ENCODE measurements around the gene CTSW.
"Not testable (repeated sequence)": the region's sequence is repeated elsewhere in the genome, so short reads cannot be mapped to it uniquely, and the experiment has no call there.

The CTSW gene

DNA sequence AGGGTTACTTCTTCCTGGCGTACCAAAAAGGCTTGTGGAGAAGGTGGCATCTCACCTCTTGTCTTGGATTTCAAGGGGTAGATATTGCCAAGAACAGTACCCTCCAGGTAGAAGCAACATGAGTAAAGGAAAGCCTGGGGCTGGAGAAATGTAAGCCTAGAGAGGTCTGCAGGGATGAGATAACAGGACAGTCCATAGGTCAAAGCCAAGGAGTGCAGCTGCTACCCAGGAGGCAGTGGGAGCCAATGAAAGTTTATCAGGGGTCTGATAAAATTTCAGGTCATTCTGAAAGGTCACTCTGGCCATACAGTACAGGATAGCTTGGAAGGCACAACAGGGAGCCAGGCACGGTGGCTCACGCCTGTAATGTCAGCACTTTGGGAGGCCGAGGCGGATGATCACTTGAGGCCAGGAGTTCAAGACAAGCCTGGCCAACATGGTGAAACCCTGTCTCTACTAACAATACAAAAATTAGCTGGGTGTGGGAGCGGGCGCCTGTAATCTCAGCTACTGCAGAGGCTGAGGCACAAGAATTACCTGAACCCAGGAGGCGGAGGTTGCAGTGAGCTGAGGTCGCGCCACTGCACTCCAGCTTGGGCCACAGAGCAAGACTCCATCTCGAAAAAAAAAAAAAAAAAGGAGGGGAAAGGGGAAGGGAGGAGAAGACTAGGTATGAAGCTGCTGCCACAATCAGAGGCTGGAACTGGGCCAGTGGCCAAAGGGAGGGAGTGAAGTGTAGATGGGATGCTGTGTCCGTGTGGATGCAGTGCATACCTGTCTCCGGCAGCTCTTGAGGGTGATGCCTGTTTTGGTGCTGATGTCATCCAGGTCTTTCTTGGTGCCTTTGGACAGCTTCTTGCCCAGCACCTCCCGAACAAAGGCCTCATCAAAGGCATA lies 7.4 kb downstream of the CTSW start:
- DNase-seq, result no peak

DNA sequence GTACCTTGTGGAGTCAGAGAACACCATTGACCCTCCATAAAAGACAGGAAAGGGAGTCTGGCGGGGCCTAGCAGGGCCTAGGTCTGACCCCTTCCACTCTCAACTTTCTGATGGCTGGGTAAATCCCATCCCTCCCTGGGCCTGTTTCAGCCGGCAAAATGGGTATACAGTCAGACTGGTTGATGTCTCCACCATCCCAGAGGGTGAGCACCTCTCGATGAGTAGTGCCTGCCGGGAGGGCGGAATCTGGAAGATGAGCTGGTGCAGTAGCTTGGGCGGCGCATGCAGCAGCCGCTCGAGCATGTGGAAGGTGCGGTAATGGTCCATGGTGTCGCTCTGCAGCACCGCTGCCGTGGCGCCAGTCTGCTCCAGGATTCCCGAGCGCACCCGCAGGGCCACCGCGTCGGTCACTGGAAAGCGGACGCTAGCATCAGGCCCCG lies 8.1 kb downstream of the CTSW start:
- no peak for DNase-seq

DNA sequence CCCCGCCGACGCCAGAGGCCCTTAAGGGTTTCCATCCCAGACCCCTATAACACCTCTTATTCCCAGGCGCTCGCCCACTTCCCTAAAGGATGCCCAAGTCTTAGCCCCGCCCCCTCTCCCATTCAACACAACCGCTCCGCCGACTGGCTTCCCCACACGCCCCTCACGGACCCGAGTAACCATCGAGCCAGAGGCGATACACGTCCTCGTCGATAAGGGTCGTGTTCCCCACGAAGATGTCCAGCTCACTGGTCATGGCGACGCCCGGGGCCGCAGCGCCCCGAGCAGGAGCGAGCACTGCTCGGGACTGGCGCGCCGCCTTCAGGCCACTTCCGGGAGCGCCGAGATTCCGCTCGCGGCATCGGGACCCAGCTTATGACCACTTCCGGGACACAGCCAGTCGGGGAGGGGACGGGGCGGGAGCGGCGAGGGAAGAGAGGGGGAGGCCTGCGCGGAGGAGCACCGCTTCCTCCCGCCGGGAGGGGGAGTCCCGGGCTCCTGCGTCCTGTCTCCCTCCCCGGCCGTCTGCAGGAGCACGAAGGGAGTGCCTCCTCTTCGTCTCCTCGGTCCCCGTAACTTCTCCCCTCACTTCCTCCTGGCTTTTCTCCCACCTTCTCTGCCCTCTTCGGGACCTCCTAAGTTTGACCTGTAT lies 8.7 kb downstream of the CTSW start, which contains the start of gene FIBP:
Gene FIBP, minus strand, starts transcription at position 309 of the 652 bp plus-strand sequence. Its CDS starts 53 bp downstream, at position 256.
- peak; percentile 94 for DNase-seq

DNA sequence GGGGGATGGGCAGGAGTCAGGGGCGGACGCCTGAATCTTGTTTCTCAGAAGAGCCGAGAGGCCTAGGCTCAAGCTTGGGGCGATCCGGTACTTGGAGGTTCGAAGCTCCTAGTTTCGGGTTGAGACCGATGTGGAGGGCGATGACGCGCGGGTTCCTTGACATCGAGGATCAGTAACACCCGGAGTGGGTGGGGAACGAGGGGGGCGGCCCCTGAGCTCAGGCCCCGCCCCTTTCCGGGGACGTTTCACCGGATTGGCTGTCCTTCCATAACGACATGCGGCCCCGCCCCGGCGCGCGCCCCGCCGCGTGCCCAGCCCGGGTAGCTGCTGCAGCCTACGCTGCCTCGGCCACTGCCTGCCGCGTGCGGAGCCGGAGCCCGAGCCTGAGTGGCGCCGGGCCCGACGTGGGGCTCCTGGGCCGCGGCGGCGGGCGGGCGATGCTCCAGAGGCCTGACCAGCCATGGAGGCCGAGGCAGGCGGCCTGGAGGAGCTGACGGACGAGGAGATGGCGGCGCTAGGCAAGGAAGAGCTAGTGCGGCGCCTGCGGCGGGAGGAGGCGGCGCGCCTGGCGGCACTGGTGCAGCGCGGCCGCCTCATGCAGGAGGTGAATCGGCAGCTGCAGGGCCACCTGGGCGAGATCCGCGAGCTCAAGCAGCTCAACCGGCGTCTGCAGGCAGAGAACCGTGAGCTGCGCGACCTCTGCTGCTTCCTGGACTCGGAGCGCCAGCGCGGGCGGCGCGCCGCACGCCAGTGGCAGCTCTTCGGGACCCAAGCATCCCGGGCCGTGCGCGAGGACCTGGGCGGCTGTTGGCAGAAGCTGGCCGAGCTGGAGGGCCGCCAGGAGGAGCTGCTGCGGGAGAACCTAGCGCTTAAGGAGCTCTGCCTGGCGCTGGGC lies 10.9 kb downstream of the CTSW start, which contains the start of gene CCDC85B:
Gene CCDC85B, plus strand, starts transcription at position 350 of the 895 bp plus-strand sequence. Its CDS starts 111 bp downstream, at position 461.
- peak; percentile 97 for DNase-seq

DNA sequence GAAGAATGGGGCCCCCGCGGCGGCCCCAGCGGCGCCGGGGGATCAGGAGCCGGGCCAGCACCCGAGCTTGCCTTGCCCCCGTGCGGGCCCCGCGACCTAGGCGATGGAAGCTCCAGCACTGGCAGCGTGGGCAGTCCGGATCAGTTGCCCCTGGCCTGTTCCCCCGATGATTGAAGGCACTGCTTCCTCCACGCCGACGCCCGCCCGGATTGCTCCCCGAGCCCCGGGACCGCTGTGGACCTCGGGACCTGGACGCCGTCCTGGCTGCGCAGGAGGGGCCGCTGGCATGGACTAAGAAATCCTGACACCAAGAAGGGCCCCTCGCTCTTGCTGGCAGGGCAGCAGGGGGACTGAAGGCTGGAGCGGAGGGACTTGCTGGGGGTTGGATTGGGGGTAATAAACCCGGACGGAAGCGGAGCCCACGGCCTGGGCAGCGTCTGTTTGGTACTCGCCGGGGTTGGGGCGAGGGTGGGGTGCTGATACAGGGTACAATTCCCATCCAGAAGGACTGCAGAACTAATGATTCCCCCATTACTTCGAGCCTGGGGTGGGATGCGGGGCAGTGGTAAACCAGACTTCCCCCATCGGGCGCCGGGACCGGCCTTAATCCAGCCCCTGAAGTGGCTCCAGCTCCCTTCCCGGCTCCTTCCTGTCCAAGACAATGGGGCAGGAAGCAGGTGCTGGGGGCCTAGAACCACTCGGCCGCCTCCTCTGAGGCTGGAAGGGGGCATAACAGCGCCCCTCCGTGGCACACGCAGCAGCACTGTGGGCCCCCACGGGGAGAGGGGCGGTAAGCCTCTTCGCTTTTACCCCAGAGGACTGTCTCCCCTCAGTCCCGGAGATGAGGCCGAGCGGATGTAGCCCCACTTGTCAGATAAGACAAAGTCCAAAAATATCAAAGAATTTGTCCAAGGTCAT lies 11.8 kb downstream of the CTSW start:
- DNase-seq, result no peak

DNA sequence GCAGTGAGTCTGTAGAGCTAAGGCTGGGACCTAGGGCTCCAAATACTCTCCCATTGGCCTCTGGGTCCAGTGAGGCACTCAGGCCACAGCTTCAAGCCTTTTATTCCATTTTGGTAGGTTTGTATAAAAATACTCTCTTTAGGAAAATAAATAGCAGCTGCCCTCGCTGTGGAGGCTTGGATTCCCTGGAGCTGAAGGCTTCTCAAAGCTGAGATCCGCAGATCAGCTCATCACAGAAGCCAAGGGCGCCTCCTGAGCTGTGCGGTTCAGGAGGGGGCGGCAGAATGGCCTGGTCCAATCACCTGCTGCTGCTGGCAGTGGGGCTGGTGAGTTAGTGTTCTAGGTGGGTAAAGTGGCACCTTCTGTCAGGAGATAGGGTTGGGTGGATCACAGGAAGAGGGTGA lies 12.5 kb downstream of the CTSW start:
- not testable (repeated sequence) for DNase-seq

DNA sequence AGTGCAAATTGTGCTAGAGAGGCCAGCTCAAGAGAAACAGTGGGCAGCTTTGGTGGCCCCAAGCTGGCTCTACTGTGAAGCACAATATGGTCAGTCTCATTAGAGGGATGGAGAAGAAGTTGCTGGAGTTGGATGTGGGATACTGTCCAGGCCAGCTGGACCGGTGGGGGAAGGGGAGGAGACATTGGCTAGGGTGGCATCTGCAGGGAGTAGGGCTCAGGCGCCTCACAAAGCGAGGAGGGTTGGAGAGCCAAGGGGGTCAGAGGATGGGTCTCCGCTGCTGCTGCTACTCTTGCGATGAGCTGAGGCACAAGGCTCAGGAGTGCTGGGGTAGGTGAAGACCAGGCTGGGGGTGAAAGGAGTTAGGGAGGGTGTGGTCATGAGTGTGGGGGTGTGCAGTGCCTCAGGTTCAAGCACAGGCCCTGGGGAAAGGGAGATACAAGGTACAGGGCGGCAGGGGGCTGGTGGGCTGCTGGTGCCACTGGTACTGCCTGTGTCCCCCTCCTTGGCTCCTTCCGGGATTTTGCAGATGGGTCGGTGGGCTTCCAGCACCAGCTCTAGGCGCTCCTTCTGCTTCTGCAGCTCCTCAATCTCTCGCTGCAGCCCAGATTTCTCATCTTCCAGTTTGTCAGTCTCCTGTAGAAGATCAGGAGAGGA lies 13.2 kb downstream of the CTSW start:
- no peak for DNase-seq

DNA sequence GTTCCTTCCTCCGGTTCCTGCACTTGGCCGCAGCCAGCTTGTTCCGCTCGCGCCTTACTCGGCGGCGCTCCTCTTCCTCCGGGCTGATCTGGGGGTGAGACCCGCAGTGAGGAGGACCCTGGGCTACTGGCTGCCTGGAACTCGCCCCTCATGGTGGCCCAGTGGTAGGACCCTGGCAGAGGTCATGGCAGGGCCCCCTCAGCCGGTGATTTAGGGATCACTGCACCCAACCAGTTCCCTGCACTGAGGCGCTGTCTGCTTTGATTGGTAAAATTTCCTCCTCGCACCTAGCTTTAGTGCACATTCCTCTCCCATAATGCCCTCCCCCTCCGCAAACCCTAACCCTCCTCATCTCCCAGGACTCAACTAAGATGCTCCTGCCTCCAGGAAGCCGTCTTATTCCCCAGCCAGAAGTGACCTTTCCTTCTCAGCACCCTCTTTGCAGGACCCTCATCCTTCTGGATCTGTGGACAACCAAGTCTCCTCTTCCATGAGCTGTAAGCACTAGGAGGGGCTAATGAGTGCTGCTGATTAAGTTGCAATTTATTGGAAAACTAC lies 14.5 kb downstream of the CTSW start:
- DNase-seq, result no peak

DNA sequence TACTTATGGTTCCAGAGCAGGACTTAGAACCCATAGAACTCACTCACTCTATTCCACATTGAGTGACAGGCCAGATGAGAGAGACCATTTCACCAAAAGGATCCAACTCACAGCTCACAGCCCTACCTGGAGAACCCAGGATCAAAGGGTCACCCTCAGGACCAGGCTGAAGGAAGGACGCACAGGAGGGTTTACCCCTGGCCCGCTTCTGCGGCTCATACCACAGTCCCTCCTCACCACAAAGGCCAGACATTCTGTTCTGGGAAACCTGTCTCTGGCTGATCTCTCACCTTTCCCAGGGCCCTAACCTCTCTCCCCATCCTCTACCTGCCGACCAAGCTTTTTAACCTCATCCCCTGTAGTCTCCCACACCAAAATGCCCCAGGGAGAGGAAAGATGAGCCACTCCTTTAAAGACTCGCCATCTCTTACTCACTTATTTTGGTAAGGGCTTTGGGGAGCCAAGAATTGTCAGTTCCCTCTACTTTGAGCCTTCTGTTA lies 15.9 kb downstream of the CTSW start:
- DNase-seq, result no peak

DNA sequence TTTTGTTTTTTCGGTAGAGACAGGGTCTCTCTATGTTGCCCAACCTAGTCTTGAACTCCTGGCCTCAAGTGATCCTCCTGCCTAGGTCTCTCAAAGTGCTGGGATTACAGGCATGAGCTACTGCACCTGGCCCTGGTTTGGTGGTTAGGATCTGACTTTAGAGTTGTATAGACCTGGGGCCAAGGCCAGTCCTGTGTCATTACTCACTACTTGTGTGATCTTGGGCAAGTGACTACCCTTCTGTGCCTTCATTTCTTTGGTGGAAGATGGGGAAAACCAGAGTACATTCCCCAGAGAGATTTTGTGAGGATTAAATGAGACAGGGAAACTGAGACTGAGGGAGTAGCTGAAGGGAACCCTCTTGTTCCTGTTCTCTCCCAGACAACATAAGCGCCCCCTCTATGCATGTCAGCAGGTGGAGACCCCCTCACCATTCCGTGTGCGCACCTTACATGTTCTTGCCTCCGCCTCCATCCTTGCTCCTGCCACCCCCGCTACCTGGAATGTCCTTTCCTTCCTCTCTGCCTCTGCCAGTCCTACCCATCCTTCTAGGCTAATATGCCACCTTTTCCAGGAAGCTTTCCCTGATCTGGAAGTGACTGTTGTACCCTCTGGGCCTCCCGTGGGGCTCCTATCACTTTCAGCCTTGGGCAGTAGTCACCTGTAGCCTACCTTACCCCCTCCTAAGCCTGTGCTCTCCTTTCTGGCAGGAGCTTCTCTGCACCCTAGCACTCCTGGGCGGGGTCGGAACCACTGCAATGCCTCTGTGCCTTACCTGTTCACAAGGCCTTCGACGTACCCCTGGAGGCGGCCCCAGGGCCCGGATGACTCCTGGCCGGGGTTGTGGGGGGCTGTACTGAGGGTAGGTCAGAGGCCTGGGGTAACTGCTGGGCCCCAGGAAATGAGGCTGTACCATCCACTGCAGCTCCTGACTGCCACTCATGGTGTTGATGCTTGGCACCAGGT lies 16.7 kb downstream of the CTSW start:
- no peak for DNase-seq

DNA sequence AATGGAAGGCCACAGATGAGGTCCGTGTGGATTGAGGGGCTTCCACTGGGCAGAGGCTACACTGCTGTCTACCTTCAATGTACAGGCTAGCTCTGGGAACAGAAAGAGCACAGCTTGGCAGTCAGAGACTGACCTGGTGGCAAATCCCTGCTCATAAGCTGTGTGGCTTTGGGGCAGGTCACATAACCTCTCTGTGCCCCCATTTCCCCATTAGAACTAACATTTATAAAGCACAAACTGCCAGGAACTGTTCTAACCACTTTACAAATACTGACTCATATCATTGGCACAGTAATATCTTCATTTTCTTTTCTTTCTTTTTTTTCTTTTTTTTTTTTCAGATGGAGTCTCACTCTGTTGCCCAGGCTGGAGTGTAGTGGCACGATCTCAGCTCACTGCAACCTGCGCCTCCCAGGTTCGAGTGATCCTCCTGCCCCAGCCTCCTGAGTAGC lies 17.4 kb downstream of the CTSW start:
- no peak for DNase-seq

DNA sequence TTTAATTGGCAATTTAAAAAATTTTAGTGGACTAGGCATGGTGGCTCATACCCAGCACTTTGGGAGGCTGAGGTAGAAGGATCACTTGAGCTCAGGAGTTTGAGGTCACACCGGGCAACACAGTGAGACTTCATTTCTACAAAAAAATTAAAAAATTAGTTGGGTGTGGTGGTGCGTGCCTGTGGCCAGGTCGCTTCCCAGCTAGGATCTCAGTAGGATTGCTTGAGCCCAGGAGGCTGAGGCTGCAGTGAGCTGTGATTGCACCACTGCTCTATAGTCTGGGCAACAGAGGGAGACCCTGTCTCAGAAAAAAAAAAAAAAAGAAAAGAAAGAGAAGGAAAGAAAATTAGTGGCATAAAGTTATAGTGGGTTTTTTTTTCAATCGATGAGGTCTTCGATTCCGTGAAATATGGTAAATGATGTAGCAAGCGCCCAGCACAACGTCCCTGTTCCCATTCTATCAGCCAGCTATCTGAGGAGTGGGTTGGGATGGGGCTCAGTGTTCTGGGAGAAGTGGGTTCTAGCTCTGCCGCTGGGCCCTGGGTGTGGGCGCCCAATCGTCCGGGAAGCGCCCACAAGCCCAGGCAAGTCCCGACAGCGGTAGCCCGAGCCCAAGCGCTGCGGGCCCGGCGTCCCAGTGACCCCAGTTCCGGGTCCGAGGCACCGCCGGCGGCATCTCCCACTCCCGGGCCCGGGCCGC lies 19.2 kb downstream of the CTSW start:
- no peak for DNase-seq

DNA sequence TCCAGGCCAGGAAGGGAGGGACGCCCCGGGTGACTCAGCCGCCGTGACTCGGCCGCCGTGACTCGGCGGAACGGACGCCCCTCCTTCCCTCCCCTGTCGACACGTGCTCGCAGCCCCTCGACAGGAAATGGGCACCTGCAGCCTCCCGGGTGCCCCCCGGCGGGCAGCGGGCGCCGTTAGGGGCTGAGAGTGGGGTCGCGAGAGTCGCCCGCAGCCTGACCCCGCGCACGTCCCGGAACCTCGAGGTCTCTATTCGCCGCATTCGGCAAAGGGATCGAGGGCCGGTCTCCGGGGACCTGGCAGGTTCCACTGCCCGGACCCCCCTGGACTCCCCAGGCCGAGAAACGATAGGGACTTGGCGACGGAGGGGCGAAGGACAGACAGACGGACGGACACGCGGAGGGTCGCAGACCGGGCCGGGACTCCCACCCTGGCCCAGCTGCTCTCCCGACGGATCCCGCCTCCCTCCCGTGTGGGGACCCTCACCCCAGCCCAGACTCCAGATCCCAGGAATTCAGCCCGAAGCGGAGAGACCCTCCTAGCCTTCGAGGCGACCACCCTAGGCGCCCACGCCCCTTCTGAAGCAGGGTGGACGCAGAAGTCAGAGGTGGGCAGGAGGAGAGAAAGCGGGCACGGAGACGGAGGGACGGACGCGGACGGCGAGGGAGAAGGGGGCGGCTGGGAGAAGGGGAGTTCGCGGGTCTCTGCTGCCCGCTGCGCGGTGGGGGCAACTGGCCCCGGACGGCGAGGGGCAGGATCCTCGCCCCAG lies 19.9 kb downstream of the CTSW start:
- DNase-seq, result peak; percentile 35

DNA sequence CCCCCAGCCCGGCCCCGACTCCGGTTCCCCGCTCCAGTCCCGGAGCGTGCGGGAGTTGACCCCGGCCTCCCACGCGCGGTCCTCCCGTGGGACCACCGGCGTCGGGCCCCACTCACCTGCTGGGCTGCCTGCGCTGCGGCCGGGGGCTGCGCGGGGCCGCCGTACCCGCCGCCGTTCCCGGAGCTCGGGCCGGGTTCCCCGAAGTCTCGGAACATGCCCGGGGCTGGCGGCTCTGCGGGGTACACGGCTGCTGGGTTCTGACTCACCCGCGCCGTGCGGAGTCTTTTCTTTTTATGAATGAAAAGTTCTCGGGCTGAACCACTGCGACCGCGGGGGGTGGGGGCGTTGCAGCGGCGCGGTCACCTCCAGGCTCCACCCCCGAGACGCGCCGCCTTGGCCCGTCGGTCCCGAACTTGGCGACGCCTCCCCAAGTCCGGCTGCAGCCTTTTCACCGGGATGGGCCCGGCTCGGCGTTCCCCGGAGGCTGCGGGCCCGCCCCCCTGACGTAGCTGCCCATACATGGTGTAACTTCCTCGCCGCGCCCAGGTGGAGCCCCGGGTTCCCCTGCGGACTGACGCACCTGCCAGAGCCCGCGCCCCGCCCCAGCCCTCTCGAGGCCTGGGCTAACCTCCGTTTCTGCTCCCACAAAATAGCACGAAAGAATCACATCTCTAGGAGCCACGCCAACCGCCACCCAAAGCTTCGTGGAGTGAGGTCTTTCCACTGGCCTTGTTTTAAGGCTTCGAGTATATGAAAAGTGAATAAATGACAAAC lies 20.7 kb downstream of the CTSW start, which contains the start of gene FOSL1:
Gene FOSL1, minus strand, starts transcription at position 264 of the 774 bp plus-strand sequence. Its CDS starts 49 bp downstream, at position 215.
- peak; percentile 86 for DNase-seq

DNA sequence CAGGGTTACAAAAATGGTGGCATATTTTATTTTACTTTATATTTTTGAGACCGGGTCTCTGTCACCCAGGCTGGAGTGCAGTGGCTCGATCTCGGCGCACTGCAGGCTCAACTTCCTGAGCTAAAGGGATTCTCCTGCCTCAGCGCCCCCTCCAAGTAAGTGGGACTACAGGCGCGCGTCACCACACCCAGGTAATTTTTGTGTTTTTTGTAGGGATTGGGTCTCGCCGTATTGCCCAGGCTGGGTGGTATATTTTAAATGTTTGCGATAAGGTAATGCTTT lies 21.2 kb downstream of the CTSW start:
- no peak for DNase-seq

DNA sequence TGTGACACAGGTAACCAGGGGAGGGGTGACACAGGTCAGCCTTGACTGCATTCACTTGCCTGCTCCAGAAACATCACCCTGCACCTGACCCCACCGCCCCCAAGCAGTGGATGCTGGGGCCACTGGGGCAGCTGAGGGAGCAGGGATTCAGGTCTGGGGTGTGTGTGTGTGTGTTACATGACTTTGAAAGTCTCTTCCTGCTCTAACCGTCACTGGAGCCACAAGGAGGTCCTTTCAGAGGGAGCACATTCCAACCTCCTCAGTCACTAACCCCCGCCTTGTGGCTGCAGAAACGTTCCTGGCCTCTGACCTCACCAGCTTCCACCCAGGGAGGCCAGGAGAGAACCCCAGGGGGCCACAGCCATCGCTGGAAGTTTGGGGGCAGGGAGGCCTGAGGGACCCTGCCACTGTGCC lies 23.4 kb downstream of the CTSW start:
- DNase-seq, result no peak

DNA sequence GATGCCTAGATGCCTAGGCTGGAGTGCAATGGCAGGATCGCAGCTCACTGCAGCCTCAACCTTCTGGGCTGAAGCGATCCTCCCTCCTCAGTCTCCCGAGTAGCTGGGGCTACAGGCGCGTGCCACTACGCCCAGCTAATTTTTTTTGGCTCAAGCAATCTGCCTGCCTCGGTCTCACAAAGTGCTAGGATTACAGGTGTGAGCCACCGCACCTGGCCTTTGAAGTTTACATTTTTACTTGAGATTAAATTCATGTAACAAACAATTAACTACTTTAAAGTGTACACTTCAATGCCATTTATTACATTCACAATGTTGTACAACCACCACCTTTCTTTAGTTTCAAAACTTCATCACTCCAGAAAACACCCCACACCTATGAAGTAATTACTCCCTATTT lies 24.1 kb downstream of the CTSW start:
- no peak for DNase-seq

Measured in activated effector memory CD4-positive, alpha-beta T cell treated with Interleukin-2 at 50 U/mL for 16 hours (primary cell).